Kidney (tissue), 14 donors: ENCODE measurements around the gene U2AF2. TPM values are rescaled to one million over a fixed set of nuclear protein-coding genes. Genes with fewer than 3 reads are reported as not detected.

Experiments
- DNase-seq, 5 donors: peaks; one replicate each; pipeline ENCODE4 v3.0.0-alpha.2; 2013 to 2020
- FAIRE-seq: peaks from 2 replicates; lab custom pipeline; 2012; peaks lifted over from hg19 to GRCh38; lab: Jason Lieb, UNC
- H3K27ac ChIP-seq, 2 donors: one replicate each; pipeline ENCODE4 v1.7.0; 2013; ENCODE audit warnings: low read depth in 2 of 2, low read length in 2 of 2, inconsistent platforms in 1 of 2
- H3K27me3 ChIP-seq: one replicate; pipeline ENCODE4 v1.7.1; 2013; ENCODE audit warnings: low read length, inconsistent platforms; ENCODE audit not compliant: control insufficient read depth, insufficient read depth
- H3K36me3 ChIP-seq, 3 donors: one replicate each; pipeline versions ENCODE4 v1.7.0 to v1.7.1; 2013; ENCODE audit warnings: low read length in 3 of 3, control low read depth in 1 of 3, inconsistent platforms in 1 of 3; ENCODE audit not compliant: insufficient read depth in 3 of 3, control insufficient read depth in 2 of 3
- H3K4me1 ChIP-seq, 3 donors: one replicate each; pipeline versions ENCODE4 v1.7.0 to v1.7.1; 2013; ENCODE audit warnings: low read length in 3 of 3, inconsistent platforms in 1 of 3, low read depth in 1 of 3; ENCODE audit not compliant: control insufficient read depth in 2 of 3, insufficient read depth in 2 of 3
- H3K4me3 ChIP-seq, 3 donors: one replicate each; pipeline versions ENCODE4 v1.7.0 to v1.8.1; 2013; ENCODE audit warnings: low read length in 3 of 3, control low read depth in 1 of 3, inconsistent platforms in 1 of 3
- H3K9ac ChIP-seq, 3 donors: one replicate each; pipeline versions ENCODE4 v1.7.0 to v1.7.1; 2013; ENCODE audit warnings: low read length in 3 of 3, control low read depth in 1 of 3, inconsistent platforms in 1 of 3
- H3K9me3 ChIP-seq, 3 donors: one replicate each; pipeline versions ENCODE4 v1.7.0 to v1.7.1; 2013; ENCODE audit warnings: low read length in 3 of 3, control low read depth in 1 of 3, inconsistent platforms in 1 of 3; ENCODE audit not compliant: control insufficient read depth in 2 of 3, insufficient read depth in 1 of 3
- CTCF ChIP-seq: IDR thresholded peaks from 3 replicates; pipeline ENCODE4 v1.5.1; 2012; ENCODE audit warnings: mild to moderate bottlenecking, moderate library complexity, borderline replicate concordance; ENCODE audit not compliant: insufficient read depth; ENCODE audit errors: extremely low read depth
- intact Hi-C: fragments of 100-400 bp; cut with DNase I; formaldehyde crosslinking; loops from one replicate; pipeline ENCODE4 v1.11.1; 2022
- polyA plus RNA-seq: library from polyadenylated mRNA; stranded (reverse); fragments of 350-450 nt; fragmentation: Illumina TruSeq; extraction: RNeasy Lipid Tissue Mini Kit (QIAGEN cat#74804); gene quantifications from one replicate; pipeline ENCODE4 v1.2.3, GENCODE V29; 2014; ENCODE audit warnings: low read depth, low replicate concordance; ENCODE audit not compliant: insufficient read depth
- total RNA-seq: library from RNA; stranded (reverse); fragmentation: NEBNext Ultra II Directional; extraction: Animal tissue kit (Norgen Biotek cat#: 25700); gene quantifications from one replicate; pipeline ENCODE4 v1.2.1, GENCODE V29; 2021
- donor health status: control.
- donor health status: control.
- donor health status: control.
- donor health status: control.
- donor health status: control.
- donor health status: DM: yes; HTN: yes; CAD: no.
- donor health status: Normal renal cell carcinoma (clear cell type).

Gene U2AF2
- total and polyA plus RNA-seq, 2 donors from 2014 or later = 54.8 to 161 TPM

GRCh38 chr19:55670280-55671053, 15.6 kb downstream of the U2AF2 start:
- H3K27ac ChIP-seq = no peak overlapping the region
- intact Hi-C loops = no loop called here
- no peak for TF ChIP-seq CTCF
- peaks cover 0 to 8% (median 6%) of the 10 kb centered on the region in 3 donors for H3K4me1 ChIP-seq
- H3K36me3 ChIP-seq = peaks cover 0 to 45% (median 32%) of the 10 kb centered on the region in 3 donors
- no peaks in the 10 kb centered on the region for H3K27me3 ChIP-seq
- DNase-seq (peak in 2 of 5 donors; percentile 38 to 93), FAIRE-seq (no peak)
- no peaks in the 10 kb centered on the region for H3K9me3 ChIP-seq
- no peak overlapping the region for H3K9ac ChIP-seq
- H3K4me3 ChIP-seq = no peak overlapping the region

GRCh38 chr19:55671054-55671378, 16.2 kb downstream of the U2AF2 start:
- TF ChIP-seq CTCF = no peak
- no peak overlapping the region for H3K9ac ChIP-seq
- peaks cover 0 to 11% (median 8%) of the 10 kb centered on the region in 3 donors for H3K4me1 ChIP-seq
- peaks cover 0 to 43% (median 30%) of the 10 kb centered on the region in 3 donors for H3K36me3 ChIP-seq
- H3K4me3 ChIP-seq = no peak overlapping the region
- intact Hi-C loops = no loop called here
- DNase-seq = no peak
- no peaks in the 10 kb centered on the region for H3K27me3 ChIP-seq
- no peak for FAIRE-seq
- H3K27ac ChIP-seq = no peak overlapping the region
- H3K9me3 ChIP-seq = no peaks in the 10 kb centered on the region

- Histone ChIP-seq H3K27ac (no peak overlapping the region), H3K4me3 (no peak overlapping the region), H3K9me3 (no peaks in the 10 kb centered on the region), H3K4me1 (peaks cover 0 to 21% (median 18%) of the 10 kb centered on the region in 3 donors), H3K27me3 (no peaks in the 10 kb centered on the region), H3K9ac (no peak overlapping the region), H3K36me3 (peaks cover 0 to 29% (median 18%) of the 10 kb centered on the region in 3 donors)
- intact Hi-C loops = no loop called here
- peak in 1 of 5 donors; percentile 33 for DNase-seq
- no peak for FAIRE-seq
- no peak for TF ChIP-seq CTCF
Measured at GRCh38 chr19:55672418-55672817, 17.6 kb downstream of the U2AF2 start.

GRCh38 chr19:55673465-55673864, 18.6 kb downstream of the U2AF2 start:
- Histone ChIP-seq H3K9ac (no peak overlapping the region), H3K36me3 (peaks cover 0 to 23% (median 16%) of the 10 kb centered on the region in 3 donors), H3K4me1 (peaks cover 0 to 31% (median 26%) of the 10 kb centered on the region in 3 donors), H3K27ac (no peak overlapping the region), H3K9me3 (no peaks in the 10 kb centered on the region), H3K27me3 (no peaks in the 10 kb centered on the region), H3K4me3 (no peak overlapping the region)
- TF ChIP-seq CTCF = no peak
- DNase-seq (peak in 1 of 5 donors; percentile 65), FAIRE-seq (no peak)
- intact Hi-C loops = no loop called here
